K562 (cell line): Measurements from ENCODE around the gene CHEK2. TPM values are rescaled to one million over a fixed set of nuclear protein-coding genes. Genes with fewer than 3 reads are reported as not detected.
"Not testable (repeated sequence)": the region's sequence is repeated elsewhere in the genome, so short reads cannot be mapped to it uniquely, and the experiment has no call there.

Source experiments
- ATAC-seq: fragments of 200-7000 bp; cut with Tn5 transposase; 3 replicates; pipeline ENCODE4 v1.9.1; 2020; ENCODE audit warnings: moderate library complexity
- BruUV-seq: library from RNA; stranded (reverse); fragments of 400-500 nt; replicated peaks from 2 replicates; lab custom pipeline; 2021; lab: Mats Ljungman, UMichigan
- CTCF ChIA-PET: fragments of 300-600 bp; formaldehyde crosslinking; extraction: SDS; loops from one replicate; lab custom pipeline; 2021; ENCODE audit warnings: low intra/inter-chr PET ratio; lab: Yijun Ruan, JAX
- POLR2A ChIA-PET: fragments of 300-600, 350-650 bp; sonication (Branson Sonifier 250); formaldehyde crosslinking; extraction: SDS; loops from one replicate; lab custom pipeline; 2021; ENCODE audit warnings: antibody characterized with exemption, inconsistent platforms; lab: Yijun Ruan, JAX
- DNase-seq, 4 experiments: peaks; one replicate each; pipeline versions ENCODE4 v3.0.0 to v3.0.0-alpha.2; 2011 to 2018; ENCODE audit warnings: low spot score in 3 of 4, mixed read lengths in 3 of 4; ENCODE audit errors: extremely low read depth in 1 of 4
- FAIRE-seq: peaks from 2 replicates; lab custom pipeline; 2011; peaks lifted over from hg19 to GRCh38; lab: Jason Lieb, UNC
- H2AFZ ChIP-seq: 2 replicates; pipeline ENCODE4 v1.6.0; 2011; ENCODE audit warnings: low read depth, low read length, control low read depth, inconsistent platforms
- H3K27ac ChIP-seq: fragments of 200-600 bp; 3 replicates; pipeline ENCODE4 v1.8.0; 2011; ENCODE audit warnings: low read depth, mild to moderate bottlenecking, control low read depth, inconsistent platforms, low read length, moderate library complexity, mixed read lengths; ENCODE audit errors: extremely low read depth
- H3K27me3 ChIP-seq, 2 experiments: fragments of 300-600 bp in 1 of 2; 2 replicates in 1 of 2; 3 replicates in 1 of 2; pipeline versions ENCODE4 v1.6.0 to v1.8.0; 2011; ENCODE audit warnings: inconsistent platforms in 2 of 2, low read length in 2 of 2, mild to moderate bottlenecking in 1 of 2, mixed read lengths in 1 of 2, moderate library complexity in 1 of 2; ENCODE audit not compliant: control insufficient read depth in 2 of 2, insufficient read depth in 2 of 2
- H3K36me3 ChIP-seq: fragments of 300-600 bp; 3 replicates; pipeline ENCODE4 v1.8.0; 2011; ENCODE audit warnings: mild to moderate bottlenecking, low read length, inconsistent platforms; ENCODE audit not compliant: control insufficient read depth, insufficient read depth
- H3K4me1 ChIP-seq, 2 experiments: fragments of 200-600 bp in 1 of 2; replicated peaks in 1 of 2; 2 replicates in 1 of 2; 3 replicates in 1 of 2; pipeline versions ENCODE4 v1.5.1 to v1.8.0; 2011; ENCODE audit warnings: inconsistent platforms in 2 of 2, low read length in 2 of 2, mild to moderate bottlenecking in 1 of 2, mixed read lengths in 1 of 2, moderate library complexity in 1 of 2; ENCODE audit not compliant: control insufficient read depth in 2 of 2, insufficient read depth in 2 of 2
- H3K4me2 ChIP-seq: 2 replicates; pipeline ENCODE4 v1.6.1; 2011; ENCODE audit warnings: low read length, control low read depth, inconsistent platforms, mixed read lengths; ENCODE audit not compliant: insufficient read depth
- H3K4me3 ChIP-seq: fragments of 200-600 bp; sonication (generic), shearing (Covaris generic); 2 replicates; pipeline ENCODE4 v1.5.1; 2016; ENCODE audit warnings: control low read depth, inconsistent platforms
- H3K79me2 ChIP-seq: fragments of 200-600 bp; 3 replicates; pipeline ENCODE4 v1.8.0; 2011; ENCODE audit warnings: low read length, inconsistent platforms; ENCODE audit not compliant: control insufficient read depth, insufficient read depth
- H3K9ac ChIP-seq, 2 experiments: 2 replicates each; pipeline versions ENCODE4 v1.6.0 to v1.6.1; 2011; ENCODE audit warnings: low read depth in 2 of 2, low read length in 2 of 2, control low read depth in 1 of 2, inconsistent platforms in 1 of 2, mild to moderate bottlenecking in 1 of 2, mixed read lengths in 1 of 2; ENCODE audit not compliant: insufficient read depth in 1 of 2
- H3K9me1 ChIP-seq: one replicate; pipeline ENCODE4 v1.6.0; 2011; ENCODE audit warnings: inconsistent platforms, mild to moderate bottlenecking, low read length, moderate library complexity; ENCODE audit not compliant: control insufficient read depth, insufficient read depth
- H3K9me3 ChIP-seq: replicated peaks from 2 replicates; pipeline ENCODE4 v1.5.1; 2011; ENCODE audit warnings: low read depth, low read length, inconsistent platforms; ENCODE audit not compliant: control insufficient read depth, insufficient read depth
- H4K20me1 ChIP-seq: replicated peaks from 2 replicates; pipeline ENCODE4 v1.6.1; 2011; ENCODE audit warnings: low read length, inconsistent platforms, mixed read lengths; ENCODE audit not compliant: control insufficient read depth, insufficient read depth
- CXXC5 ChIP-seq: fragments of 250-450 bp; sonication (Bioruptor Pico); IDR thresholded peaks from 2 replicates; pipeline ENCODE4 v1.8.0; 2022; ENCODE audit warnings: inconsistent platforms, mild to moderate bottlenecking, moderate library complexity
- MYC ChIP-seq, 2 experiments: fragments of 250-450 bp in 1 of 2; sonication (Bioruptor Pico) in 1 of 2; IDR thresholded peaks; 2 replicates each; pipeline versions ENCODE4 v1.5.1 to v1.6.1; 2012 to 2021; ENCODE audit warnings: low read depth in 2 of 2, borderline replicate concordance in 1 of 2, improper control_type of control experiment in 1 of 2, low read length in 1 of 2, mild to moderate bottlenecking in 1 of 2, moderate library complexity in 1 of 2
- RCOR1 ChIP-seq, 2 experiments: IDR thresholded peaks; 2 replicates each; pipeline ENCODE4 v1.6.1; 2012; ENCODE audit warnings: low read depth in 2 of 2, low read length in 2 of 2, borderline replicate concordance in 1 of 2, improper control_type of control experiment in 1 of 2
- ZFX ChIP-seq: sonication (generic); formaldehyde crosslinking; IDR thresholded peaks from 2 replicates; pipeline ENCODE4 v1.8.0; 2022; ENCODE audit warnings: mild to moderate bottlenecking, missing genetic modification reagents, moderate library complexity
- ZKSCAN8 ChIP-seq: fragments of 200-800 bp; sonication (Bioruptor generic); IDR thresholded peaks from 2 replicates; pipeline ENCODE4 v1.6.1; 2016; ENCODE audit warnings: missing genetic modification characterization, missing compliant biosample characterization
- ZNF316 ChIP-seq: fragments of 450-650 bp; IDR thresholded peaks from 2 replicates; pipeline ENCODE4 v1.6.1; 2016
- WGBS: fragments of 100-300 bp; shearing (Covaris generic); methylation state at CpG from one replicate; pipeline ENCODE4 v1.1.6; 2016; ENCODE audit warnings: low coverage, mixed read lengths; ENCODE audit not compliant: insufficient coverage; ENCODE audit errors: missing lambda C conversion rate; 5-methylcytosine and 5-hydroxymethylcytosine counted together
- in situ Hi-C: fragments of 300-500 bp; cut with MboI; formaldehyde crosslinking; loops from 4 replicates; pipeline ENCODE4 v1.15.0; 2018; ENCODE audit warnings: inconsistent platforms, mixed read lengths
- intact Hi-C: fragments of 100-400 bp; cut with micrococcal nuclease; formaldehyde crosslinking; loops from 2 replicates; pipeline ENCODE4 v1.14.2; 2022
- polyA plus RNA-seq, 8 experiments: library from polyadenylated mRNA; depleted of rRNA in 4 of 8; stranded (reverse) in 5 of 8; unstranded in 3 of 8; fragments of >200 nt; fragmentation: Nextera tagmentation in 2 of 8; fragmentation: Illumina TruSeq in 1 of 8; extraction: Ambion mirVana in 2 of 8; extraction: Trizol in 1 of 8; gene quantifications; 2 replicates each; pipeline versions ENCODE4 v1.2.1 to v1.2.3, GENCODE V29; 2011 to 2014; ENCODE audit warnings: inconsistent platforms in 1 of 8, missing spikeins in 1 of 8
- total RNA-seq, 7 experiments: library from RNA; depleted of rRNA in 6 of 7; stranded (reverse); fragments of >200 nt in 6 of 7; fragmentation: Illumina TruSeq in 2 of 7; extraction: Trizol in 2 of 7; gene quantifications; 2 replicates each; pipeline versions ENCODE4 v1.2.1 to v1.2.3, GENCODE V29; 2011 to 2021; ENCODE audit warnings: low replicate concordance in 1 of 7
- TF ChIP-seq, protein P1 (sequence below): fragments of 250-450 bp; sonication (Bioruptor Pico); IDR thresholded peaks from 2 replicates; pipeline ENCODE4 v1.9.0; 2021; ENCODE audit warnings: mild to moderate bottlenecking, inconsistent platforms
- TF ChIP-seq, protein P2 (sequence below), 3 experiments: fragments of 200-800 bp in 1 of 3; fragments of 250-450 bp in 1 of 3; fragments of 450-650 bp in 1 of 3; sonication (Bioruptor Pico) in 1 of 3; sonication (Bioruptor generic) in 1 of 3; formaldehyde crosslinking in 1 of 3; IDR thresholded peaks; 2 replicates each; pipeline versions ENCODE4 v1.6.1 to v1.8.0; 2016 to 2022; ENCODE audit warnings: mild to moderate bottlenecking in 2 of 3, missing genetic modification characterization in 2 of 3, missing compliant biosample characterization in 1 of 3, moderate library complexity in 1 of 3

The CHEK2 gene
- total and polyA plus RNA-seq, 9 of the 15 experiments (the other 6 are each of a cell fraction or from before 2014, with no cell fraction given) = 28.7 to 102 (median 58.0) TPM

DNA sequence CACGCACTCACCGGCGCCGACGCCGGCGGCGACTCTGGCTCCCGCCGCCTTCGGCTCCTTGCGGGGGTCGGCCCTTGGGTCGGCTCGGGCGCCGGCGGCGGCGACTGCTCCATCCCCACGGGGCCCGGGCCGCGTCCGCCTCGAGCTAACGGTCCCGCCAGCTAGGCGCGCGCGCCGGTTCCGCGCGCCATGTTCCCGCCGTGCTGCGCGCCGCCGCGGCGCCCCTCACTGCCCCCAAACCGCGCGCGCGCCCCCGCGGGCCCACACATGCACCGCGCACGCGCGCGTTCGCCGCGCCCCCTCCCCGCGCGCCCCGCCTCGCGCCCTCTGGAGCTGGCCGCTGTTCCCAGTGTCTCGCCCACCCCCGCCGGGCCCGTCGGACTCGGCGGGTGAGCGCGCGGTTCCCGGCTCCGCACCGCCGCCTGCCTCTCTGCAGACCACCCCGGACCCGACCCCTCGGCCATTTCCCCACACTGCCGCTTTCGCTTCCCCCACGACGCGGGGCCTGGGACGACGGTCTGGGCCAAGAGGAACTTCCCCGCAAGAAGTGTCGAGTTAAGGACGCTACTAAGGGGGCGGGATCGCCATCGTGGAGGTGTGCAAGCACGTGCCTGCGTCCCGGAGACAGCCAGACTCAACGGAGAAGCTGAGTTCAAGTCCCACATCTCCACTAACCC, 61.9 kb downstream of the CHEK2 start, which contains the start of gene TTC28 (continued):
- TF ChIP-seq, protein P1, sequence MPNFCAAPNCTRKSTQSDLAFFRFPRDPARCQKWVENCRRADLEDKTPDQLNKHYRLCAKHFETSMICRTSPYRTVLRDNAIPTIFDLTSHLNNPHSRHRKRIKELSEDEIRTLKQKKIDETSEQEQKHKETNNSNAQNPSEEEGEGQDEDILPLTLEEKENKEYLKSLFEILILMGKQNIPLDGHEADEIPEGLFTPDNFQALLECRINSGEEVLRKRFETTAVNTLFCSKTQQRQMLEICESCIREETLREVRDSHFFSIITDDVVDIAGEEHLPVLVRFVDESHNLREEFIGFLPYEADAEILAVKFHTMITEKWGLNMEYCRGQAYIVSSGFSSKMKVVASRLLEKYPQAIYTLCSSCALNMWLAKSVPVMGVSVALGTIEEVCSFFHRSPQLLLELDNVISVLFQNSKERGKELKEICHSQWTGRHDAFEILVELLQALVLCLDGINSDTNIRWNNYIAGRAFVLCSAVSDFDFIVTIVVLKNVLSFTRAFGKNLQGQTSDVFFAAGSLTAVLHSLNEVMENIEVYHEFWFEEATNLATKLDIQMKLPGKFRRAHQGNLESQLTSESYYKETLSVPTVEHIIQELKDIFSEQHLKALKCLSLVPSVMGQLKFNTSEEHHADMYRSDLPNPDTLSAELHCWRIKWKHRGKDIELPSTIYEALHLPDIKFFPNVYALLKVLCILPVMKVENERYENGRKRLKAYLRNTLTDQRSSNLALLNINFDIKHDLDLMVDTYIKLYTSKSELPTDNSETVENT (CRISPR knock-in tag) = 0 out of 2 replicates have a peak, but pooled peaks have one; percentile 36
- peak; percentile 39; the same call in 1 of the 2 replicates for TF ChIP-seq MYC (IDR thresholded peaks at IDR 0.05; ENCODE audit: low read depth, low read length)
- TF ChIP-seq MYC (CRISPR knock-in tag; IDR thresholded peaks at IDR 0.05; ENCODE audit: borderline replicate concordance, low read depth) = not testable (repeated sequence)

DNA sequence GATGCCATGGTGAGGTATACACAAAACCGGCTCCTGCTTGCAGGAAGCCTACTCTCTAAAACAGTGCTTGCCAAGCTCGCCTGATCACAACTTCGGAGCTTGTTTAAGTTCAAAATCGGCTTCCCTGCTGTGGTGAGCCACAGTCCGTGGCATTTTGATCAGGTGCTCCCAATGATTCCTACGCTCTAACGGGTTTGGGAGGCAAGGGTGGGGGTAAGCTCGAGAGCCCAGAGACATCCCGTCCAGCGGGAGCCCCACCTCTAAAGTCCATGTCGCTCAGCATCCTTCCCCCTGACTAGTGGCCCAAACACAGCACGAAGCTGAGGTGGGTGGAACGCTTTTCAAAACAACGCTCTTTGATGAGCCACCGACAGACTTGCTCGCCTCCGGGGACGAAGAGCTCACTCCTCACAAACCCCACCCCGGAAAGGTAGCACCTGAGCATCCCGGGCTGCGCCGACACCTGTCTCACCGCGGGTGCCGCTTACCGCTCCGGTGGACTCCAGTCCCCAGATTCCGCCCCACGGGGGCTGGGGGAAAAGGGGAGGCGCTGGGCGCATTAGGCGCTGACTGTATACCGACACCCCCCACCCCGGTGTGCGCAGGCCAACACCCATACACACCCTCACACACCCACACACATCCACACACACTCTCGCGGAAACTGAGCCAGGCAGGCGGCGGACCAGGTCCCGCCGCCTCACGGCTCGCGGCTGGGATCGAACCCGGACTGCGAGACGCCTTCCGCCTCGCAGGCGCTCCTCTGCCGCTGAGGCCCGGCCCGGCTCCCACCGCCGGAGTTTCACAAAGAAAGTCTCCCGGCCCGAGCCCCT, 62.6 kb downstream of the CHEK2 start:
- H3K4me1 ChIP-seq, CTCF ChIA-PET, FAIRE-seq, H3K27me3 ChIP-seq, POLR2A ChIA-PET, ATAC-seq, H3K79me2 ChIP-seq, in situ Hi-C loops, H3K9me1 ChIP-seq, H4K20me1 ChIP-seq, H3K9me3 ChIP-seq, H3K36me3 ChIP-seq: not testable (repeated sequence)
- BruUV-seq = TSS peak; percentile 46
- peak overlapping the region; percentile 62 for H3K4me2 ChIP-seq
- H2AFZ ChIP-seq = peak overlapping the region; percentile 74
- DNase-seq = peak in 3 of 4 experiments; percentile 19 to 30 (median 22)
- TF ChIP-seq ZFX (CRISPR knock-in tag) = peak; percentile 36; the same call in 1 of the 2 replicates
- peak; percentile 98 for TF ChIP-seq ZKSCAN8 (CRISPR knock-in tag)
- TF ChIP-seq, protein P2, sequence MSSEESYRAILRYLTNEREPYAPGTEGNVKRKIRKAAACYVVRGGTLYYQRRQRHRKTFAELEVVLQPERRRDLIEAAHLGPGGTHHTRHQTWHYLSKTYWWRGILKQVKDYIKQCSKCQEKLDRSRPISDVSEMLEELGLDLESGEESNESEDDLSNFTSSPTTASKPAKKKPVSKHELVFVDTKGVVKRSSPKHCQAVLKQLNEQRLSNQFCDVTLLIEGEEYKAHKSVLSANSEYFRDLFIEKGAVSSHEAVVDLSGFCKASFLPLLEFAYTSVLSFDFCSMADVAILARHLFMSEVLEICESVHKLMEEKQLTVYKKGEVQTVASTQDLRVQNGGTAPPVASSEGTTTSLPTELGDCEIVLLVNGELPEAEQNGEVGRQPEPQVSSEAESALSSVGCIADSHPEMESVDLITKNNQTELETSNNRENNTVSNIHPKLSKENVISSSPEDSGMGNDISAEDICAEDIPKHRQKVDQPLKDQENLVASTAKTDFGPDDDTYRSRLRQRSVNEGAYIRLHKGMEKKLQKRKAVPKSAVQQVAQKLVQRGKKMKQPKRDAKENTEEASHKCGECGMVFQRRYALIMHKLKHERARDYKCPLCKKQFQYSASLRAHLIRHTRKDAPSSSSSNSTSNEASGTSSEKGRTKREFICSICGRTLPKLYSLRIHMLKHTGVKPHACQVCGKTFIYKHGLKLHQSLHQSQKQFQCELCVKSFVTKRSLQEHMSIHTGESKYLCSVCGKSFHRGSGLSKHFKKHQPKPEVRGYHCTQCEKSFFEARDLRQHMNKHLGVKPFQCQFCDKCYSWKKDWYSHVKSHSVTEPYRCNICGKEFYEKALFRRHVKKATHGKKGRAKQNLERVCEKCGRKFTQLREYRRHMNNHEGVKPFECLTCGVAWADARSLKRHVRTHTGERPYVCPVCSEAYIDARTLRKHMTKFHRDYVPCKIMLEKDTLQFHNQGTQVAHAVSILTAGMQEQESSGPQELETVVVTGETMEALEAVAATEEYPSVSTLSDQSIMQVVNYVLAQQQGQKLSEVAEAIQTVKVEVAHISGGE (CRISPR knock-in tag; IDR thresholded peaks at IDR 0.05) = peak in 1 of 3 experiments; percentile 16; a peak in 1 of 6 replicates
- peak; percentile 38; the same call in 1 of the 2 replicates for TF ChIP-seq ZNF316
- peak in 1 of 2 experiments; percentile 3; a peak in 1 of 4 replicates for TF ChIP-seq RCOR1 (IDR thresholded peaks at IDR 0.05; ENCODE audit: borderline replicate concordance in 1 of 2, low read depth in 2 of 2, low read length in 2 of 2)
- TF ChIP-seq CXXC5 (CRISPR knock-in tag) = 0 out of 2 replicates have a peak, but pooled peaks have one; percentile 45
- WGBS = 17% methylated on average over 19 of the region's 58 CpGs
- H3K4me3 ChIP-seq = peak overlapping the region; percentile 57
- intact Hi-C loops = loop anchor here (10.0 kb wide), 1 partner anchor 74 kb away; no protein-coding TSS in a partner anchor
- peak overlapping the region; percentile 60 to 94; a peak in 3 of 4 replicates for H3K9ac ChIP-seq
- peak overlapping the region; percentile 68; the same call in 1 of the 3 replicates for H3K27ac ChIP-seq
